Measurements from ENCODE around the gene RNPS1. TPM values are rescaled to one million over a fixed set of nuclear protein-coding genes. Genes with fewer than 3 reads are reported as not detected.

The RNPS1 gene
- total and polyA plus RNA-seq, 2 donors (not counting 1 experiment from before 2014, with no cell fraction given): 209 to 265 TPM

- Histone ChIP-seq H3K27me3 (replicated peaks in 1 of 4; ENCODE audit: control extremely low read depth in 1 of 4, control insufficient read depth in 3 of 4, insufficient read depth in 4 of 4, low read length in 3 of 4) (no peaks in the 10 kb centered on the region), H4K20me1 (ENCODE audit: control insufficient read depth, insufficient read depth, low read length, poor library complexity, severe bottlenecking) (peaks cover 11% of the 10 kb centered on the region), H3K27ac (ENCODE audit: low read length in 2 of 2) (no peak overlapping the region), H3K36me3 (replicated peaks in 1 of 2; ENCODE audit: control extremely low read depth in 1 of 2, control insufficient read depth in 1 of 2, extremely low read depth in 1 of 2, insufficient read depth in 2 of 2, low read length in 1 of 2) (peaks cover 0 to 37% of the 10 kb centered on the region in 2 experiments), H3K9ac (ENCODE audit: low read length) (no peak overlapping the region), H3K4me3 (ENCODE audit: control extremely low read depth in 1 of 5, extremely low read depth in 1 of 5, insufficient read depth in 1 of 5, low read depth in 2 of 5, low read length in 4 of 5) (no peak overlapping the region), H2AFZ (ENCODE audit: insufficient read depth, low read depth, low read length, poor library complexity, severe bottlenecking) (no peak overlapping the region), H3K4me2 (replicated peaks; ENCODE audit: low read depth, low read length, poor library complexity, severe bottlenecking) (no peak overlapping the region), H3K9me3 (ENCODE audit: control extremely low read depth in 1 of 3, control insufficient read depth in 2 of 3, insufficient read depth in 1 of 3, low read length in 2 of 3) (no peaks in the 10 kb centered on the region), H3K79me2 (ENCODE audit: control insufficient read depth, insufficient read depth, low read length) (peaks cover 25% of the 10 kb centered on the region), H3K4me1 (ENCODE audit: control insufficient read depth in 2 of 2, insufficient read depth in 2 of 2, low read length in 2 of 2) (peaks cover 21 to 34% of the 10 kb centered on the region in 2 donors)
- no peaks in the 10 kb centered on the region for H3K27me3 Mint-ChIP-seq
- CTCF ChIA-PET: interaction anchor here (1.2 kb wide), 1 partner anchor 14 kb away, joined by 3 read pairs; no protein-coding TSS in a partner anchor
- no peak for DNase-seq
- POLR2A ChIA-PET: interaction anchor here (0.5 kb wide), 1 partner anchor 7 kb away, joined by 5 read pairs; no protein-coding TSS in a partner anchor
- WGBS (ENCODE audit: insufficient coverage): 96% methylated on average over 22 of the region's 29 CpGs
- H3K27ac Mint-ChIP-seq: no peak overlapping the region
- H3K4me3 Mint-ChIP-seq: no peak overlapping the region
- no peaks in the 10 kb centered on the region for H3K9me3 Mint-ChIP-seq (ENCODE audit: insufficient read depth)
- TF ChIP-seq EZH2 (IDR thresholded peaks at IDR 0.05; ENCODE audit: borderline replicate concordance, insufficient read depth, low read depth, low read length, poor library complexity, severe bottlenecking): no peak
- TF ChIP-seq, protein P1, sequence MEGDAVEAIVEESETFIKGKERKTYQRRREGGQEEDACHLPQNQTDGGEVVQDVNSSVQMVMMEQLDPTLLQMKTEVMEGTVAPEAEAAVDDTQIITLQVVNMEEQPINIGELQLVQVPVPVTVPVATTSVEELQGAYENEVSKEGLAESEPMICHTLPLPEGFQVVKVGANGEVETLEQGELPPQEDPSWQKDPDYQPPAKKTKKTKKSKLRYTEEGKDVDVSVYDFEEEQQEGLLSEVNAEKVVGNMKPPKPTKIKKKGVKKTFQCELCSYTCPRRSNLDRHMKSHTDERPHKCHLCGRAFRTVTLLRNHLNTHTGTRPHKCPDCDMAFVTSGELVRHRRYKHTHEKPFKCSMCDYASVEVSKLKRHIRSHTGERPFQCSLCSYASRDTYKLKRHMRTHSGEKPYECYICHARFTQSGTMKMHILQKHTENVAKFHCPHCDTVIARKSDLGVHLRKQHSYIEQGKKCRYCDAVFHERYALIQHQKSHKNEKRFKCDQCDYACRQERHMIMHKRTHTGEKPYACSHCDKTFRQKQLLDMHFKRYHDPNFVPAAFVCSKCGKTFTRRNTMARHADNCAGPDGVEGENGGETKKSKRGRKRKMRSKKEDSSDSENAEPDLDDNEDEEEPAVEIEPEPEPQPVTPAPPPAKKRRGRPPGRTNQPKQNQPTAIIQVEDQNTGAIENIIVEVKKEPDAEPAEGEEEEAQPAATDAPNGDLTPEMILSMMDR (IDR thresholded peaks at IDR 0.05): no peak
- intact Hi-C loops (cut with micrococcal nuclease): no loop called here
- peaks cover 32% of the 10 kb centered on the region for H3K4me1 Mint-ChIP-seq
- no peak for ATAC-seq (ENCODE audit: low read depth)
These were observed 58.5 kb downstream of the RNPS1 start for GRCh38 chr16:2209258-2210008.

- H3K27me3 ChIP-seq (replicated peaks in 1 of 4; ENCODE audit: control extremely low read depth in 1 of 4, control insufficient read depth in 3 of 4, insufficient read depth in 4 of 4, low read length in 3 of 4): no peaks in the 10 kb centered on the region
- Mint-ChIP-seq H3K9me3 (ENCODE audit: insufficient read depth) (no peaks in the 10 kb centered on the region), H3K4me3 (no peak overlapping the region), H3K27me3 (no peaks in the 10 kb centered on the region), H3K27ac (peak overlapping the region; percentile 32), H3K4me1 (peaks cover 34% of the 10 kb centered on the region)
- intact Hi-C loops (cut with micrococcal nuclease): no loop called here
- TF ChIP-seq EZH2 (IDR thresholded peaks at IDR 0.05; ENCODE audit: borderline replicate concordance, insufficient read depth, low read depth, low read length, poor library complexity, severe bottlenecking): no peak
- TF ChIP-seq, protein P1 (IDR thresholded peaks at IDR 0.05): no peak
- no peak overlapping the region for H3K27ac ChIP-seq (ENCODE audit: low read length in 2 of 2)
- WGBS (ENCODE audit: insufficient coverage): 94% methylated on average over 9 of the region's 9 CpGs
- H3K4me1 ChIP-seq (ENCODE audit: control insufficient read depth in 2 of 2, insufficient read depth in 2 of 2, low read length in 2 of 2): peaks cover 21 to 32% of the 10 kb centered on the region in 2 donors
- no peaks in the 10 kb centered on the region for H3K9me3 ChIP-seq (ENCODE audit: control extremely low read depth in 1 of 3, control insufficient read depth in 2 of 3, insufficient read depth in 1 of 3, low read length in 2 of 3)
- ATAC-seq (ENCODE audit: low read depth) (no peak), DNase-seq (no peak)
- H4K20me1 ChIP-seq (ENCODE audit: control insufficient read depth, insufficient read depth, low read length, poor library complexity, severe bottlenecking): peaks cover 11% of the 10 kb centered on the region
- no peak overlapping the region for H3K4me3 ChIP-seq (ENCODE audit: control extremely low read depth in 1 of 5, extremely low read depth in 1 of 5, insufficient read depth in 1 of 5, low read depth in 2 of 5, low read length in 4 of 5)
- ChIA-PET CTCF (interaction anchor here (0.5 kb wide), 1 partner anchor 302 kb away, joined by 3 read pairs; no protein-coding TSS in a partner anchor), POLR2A (interaction anchor here (0.5 kb wide), 1 partner anchor 8 kb away, joined by 5 read pairs; no protein-coding TSS in a partner anchor)
- no peak overlapping the region for H3K4me2 ChIP-seq (replicated peaks; ENCODE audit: low read depth, low read length, poor library complexity, severe bottlenecking)
- H3K79me2 ChIP-seq (ENCODE audit: control insufficient read depth, insufficient read depth, low read length): peaks cover 25% of the 10 kb centered on the region
- no peak overlapping the region for H2AFZ ChIP-seq (ENCODE audit: insufficient read depth, low read depth, low read length, poor library complexity, severe bottlenecking)
- H3K36me3 ChIP-seq (replicated peaks in 1 of 2; ENCODE audit: control extremely low read depth in 1 of 2, control insufficient read depth in 1 of 2, extremely low read depth in 1 of 2, insufficient read depth in 2 of 2, low read length in 1 of 2): peaks cover 0 to 37% of the 10 kb centered on the region in 2 experiments
- H3K9ac ChIP-seq (ENCODE audit: low read length): no peak overlapping the region
These were observed 59.2 kb downstream of the RNPS1 start for GRCh38 chr16:2208772-2209171.

All from B cell (primary cell).